T follicular helper cell (primary cell): Measurements from ENCODE around the gene RPS6KC1.

Experiments used
- DNase-seq: peaks from one replicate; pipeline ENCODE4 v3.0.0-alpha.2; 2020; ENCODE audit warnings: low read depth

The RPS6KC1 gene

DNA sequence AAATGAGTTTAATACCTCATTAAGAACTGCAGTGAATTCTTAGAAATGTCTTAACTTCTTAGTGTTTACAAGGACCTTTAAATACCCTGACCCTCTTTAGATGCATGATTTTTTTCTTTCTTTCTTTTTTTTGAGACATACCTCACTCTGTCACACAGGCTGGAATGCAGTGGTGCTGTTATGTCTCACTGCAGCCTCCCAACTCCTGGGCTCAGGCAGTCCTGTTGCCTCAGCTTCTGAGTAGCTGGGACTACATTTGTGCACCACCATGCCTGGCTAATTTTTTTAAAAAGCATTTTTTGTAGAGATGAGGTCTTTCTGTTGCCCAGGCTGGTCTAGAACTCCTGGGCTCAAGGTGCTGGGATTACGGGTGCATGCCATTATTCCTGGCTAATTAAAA, 191.8 kb downstream of the RPS6KC1 start:
- DNase-seq: no peak

DNA sequence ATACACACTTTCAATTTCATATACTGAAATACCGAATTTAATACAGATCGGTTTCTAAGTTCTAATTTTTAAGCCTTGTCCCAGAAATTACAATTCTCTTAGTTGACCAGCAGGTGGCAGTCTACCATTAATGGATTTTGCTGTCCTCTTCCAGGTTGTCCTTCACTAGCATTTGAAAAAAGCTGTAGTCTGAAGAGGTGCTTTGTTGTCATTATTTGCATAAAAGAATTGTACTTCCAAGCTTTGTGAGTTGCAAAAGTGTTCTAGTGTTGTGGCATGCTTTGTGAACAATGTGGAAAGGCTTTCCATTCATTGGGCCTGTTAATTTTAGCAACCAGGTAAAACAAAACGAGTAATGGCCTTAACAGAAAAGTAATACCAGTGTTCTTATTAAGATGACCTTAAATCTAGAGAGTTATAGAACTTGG, 193.6 kb downstream of the RPS6KC1 start:
- no peak for DNase-seq

GRCh38 chr1:213245260-213245910, 194.3 kb downstream of the RPS6KC1 start:
- DNase-seq: no peak

- DNase-seq: no peak
Observed at GRCh38 chr1:213247038-213247437, 196.0 kb downstream of the RPS6KC1 start.

- DNase-seq: no peak
Observed at GRCh38 chr1:213249395-213249794, 198.4 kb downstream of the RPS6KC1 start.

GRCh38 chr1:213250041-213250440, 199.0 kb downstream of the RPS6KC1 start:
- DNase-seq: no peak

- no peak for DNase-seq
Observed at GRCh38 chr1:213250446-213250845, 199.4 kb downstream of the RPS6KC1 start.

DNA sequence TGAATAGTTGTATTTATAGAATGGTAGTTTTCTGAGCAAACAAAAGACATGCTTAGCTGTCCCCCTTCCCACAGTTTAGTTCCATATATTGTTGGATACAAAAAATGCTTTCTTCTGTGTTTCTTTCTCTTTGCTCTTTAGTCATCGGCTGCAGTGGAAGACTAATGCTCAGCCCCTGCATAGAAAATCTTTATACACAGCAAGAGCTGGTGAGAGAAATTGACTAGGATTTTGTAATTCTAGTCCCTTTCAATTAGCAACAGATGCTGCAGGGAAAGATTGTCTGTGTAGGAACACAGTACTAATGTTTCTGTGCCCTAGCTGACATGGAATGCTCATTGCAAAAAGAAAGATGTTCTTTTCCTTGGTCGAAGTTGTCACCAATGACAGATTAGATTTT, 200.9 kb downstream of the RPS6KC1 start:
- no peak for DNase-seq

- DNase-seq: no peak
Observed at GRCh38 chr1:213256438-213257087, 205.5 kb downstream of the RPS6KC1 start.

DNA sequence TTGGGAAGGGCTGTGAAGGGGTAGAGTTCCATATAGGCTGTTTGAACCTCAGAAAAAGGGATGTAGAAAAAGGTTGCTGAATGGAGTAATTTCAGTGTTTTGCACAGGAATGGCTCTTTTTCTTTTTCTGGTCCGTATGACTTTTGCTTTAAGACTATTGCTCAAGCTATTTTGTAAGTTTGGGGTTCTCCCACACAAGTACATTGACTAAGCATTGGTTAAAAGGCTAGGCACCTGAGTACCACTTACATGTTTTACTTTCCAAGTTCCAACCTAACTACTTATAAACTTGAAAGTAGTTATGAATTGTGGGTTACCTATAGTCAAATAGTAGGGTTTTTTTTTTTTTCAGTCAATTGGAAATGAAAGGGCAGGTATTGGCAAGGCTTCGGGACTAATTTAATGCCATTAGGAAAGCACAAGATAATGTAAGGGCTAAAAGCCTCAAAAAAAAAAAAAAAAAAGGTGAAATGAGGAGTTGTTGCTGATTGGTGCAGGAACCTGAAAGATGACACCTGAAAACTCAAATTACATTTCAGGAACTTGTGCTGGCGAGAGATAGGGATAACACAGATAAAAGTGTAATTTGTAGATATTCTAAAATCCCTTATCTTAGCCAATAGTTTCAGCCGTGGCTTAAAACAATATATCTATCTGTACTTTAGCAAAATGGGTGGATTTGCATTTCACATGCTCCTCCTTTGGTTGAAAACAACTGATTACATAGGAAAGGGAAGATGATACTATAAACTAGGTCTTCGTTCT, 209.5 kb downstream of the RPS6KC1 start:
- no peak for DNase-seq

GRCh38 chr1:213264531-213264930, 213.5 kb downstream of the RPS6KC1 start:
- DNase-seq: no peak

GRCh38 chr1:213266983-213267772, 216.1 kb downstream of the RPS6KC1 start:
- no peak for DNase-seq

DNA sequence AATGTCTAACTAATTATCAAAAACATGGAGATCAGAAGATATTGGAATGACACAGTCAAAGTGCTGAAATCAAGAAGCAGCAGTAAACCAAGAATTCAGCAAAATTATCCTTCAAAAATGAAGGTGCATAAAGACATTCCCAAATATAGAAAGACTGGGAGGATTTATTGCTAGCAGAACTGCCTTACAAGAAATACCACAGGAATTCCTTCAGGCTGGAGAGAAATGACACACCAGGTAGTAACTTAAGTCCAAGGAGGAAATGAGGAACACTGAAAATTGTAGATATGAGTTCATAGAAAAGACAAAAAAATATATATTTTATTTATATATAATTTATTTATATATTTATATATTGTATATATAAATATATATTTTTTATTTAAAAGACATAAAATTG, 217.2 kb downstream of the RPS6KC1 start:
- no peak for DNase-seq

DNA sequence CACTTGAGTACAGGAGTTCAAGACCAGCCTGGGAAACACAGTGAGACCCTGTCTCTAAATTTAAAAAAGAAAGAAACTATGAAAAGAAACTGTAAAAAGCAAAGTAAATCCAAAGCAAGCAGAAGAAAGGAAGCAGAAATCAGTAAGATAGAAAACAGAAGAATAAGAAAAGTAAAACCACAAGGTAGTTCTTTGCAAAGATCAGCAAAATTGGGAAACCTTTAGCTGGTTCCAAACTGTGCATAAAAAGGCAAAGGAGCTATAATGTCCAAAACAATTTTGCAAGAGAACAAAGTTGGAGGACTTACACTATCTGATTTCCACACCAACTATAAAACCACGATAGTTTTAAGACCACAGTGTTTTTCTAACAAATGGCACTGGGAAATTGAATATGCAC, 218.8 kb downstream of the RPS6KC1 start:
- DNase-seq: no peak

DNA sequence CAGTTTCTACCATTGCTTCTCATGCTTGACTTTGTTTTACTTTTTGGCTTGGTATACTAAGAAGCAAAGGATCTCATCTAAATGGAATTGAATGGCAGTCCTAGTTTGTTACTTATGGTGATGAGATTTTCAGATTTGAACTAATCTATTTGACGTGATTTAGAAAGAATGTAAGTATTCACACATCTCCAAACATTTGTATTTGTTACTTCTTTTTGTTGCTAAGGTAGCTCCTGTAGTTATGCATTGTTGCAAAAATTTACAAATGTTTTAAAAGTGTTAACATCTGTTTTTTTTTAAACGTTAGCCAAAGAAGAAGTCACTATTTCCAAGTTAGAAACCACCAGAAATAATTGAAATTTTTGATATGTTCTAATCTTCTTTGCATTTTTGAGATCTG, 222.5 kb downstream of the RPS6KC1 start:
- DNase-seq: no peak

- DNase-seq: no peak
Observed at GRCh38 chr1:213274140-213274539, 223.1 kb downstream of the RPS6KC1 start.

- no peak for DNase-seq
Observed at GRCh38 chr1:213275293-213275692, 224.3 kb downstream of the RPS6KC1 start.

- DNase-seq: no peak
Observed at GRCh38 chr1:213276236-213276635, 225.2 kb downstream of the RPS6KC1 start.

DNA sequence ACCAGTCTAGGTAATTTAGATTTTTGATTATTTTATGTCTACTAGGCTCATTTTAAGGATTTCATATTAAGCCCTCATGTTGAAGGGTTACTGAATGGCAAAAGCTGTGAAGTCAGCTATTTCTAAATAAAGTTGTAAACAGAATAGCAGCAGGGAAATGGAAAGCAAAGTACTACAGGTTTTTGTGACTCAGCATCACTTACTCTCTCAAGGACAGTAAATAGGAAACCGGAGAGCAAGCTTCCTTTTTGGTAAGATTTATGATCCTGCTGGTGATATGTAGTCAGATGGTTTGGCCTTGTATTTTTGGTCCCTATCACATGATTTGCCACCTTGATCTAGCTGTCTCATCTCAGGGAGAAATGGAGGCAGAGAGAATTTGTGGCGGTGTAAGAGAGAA, 226.0 kb downstream of the RPS6KC1 start:
- DNase-seq: no peak

DNA sequence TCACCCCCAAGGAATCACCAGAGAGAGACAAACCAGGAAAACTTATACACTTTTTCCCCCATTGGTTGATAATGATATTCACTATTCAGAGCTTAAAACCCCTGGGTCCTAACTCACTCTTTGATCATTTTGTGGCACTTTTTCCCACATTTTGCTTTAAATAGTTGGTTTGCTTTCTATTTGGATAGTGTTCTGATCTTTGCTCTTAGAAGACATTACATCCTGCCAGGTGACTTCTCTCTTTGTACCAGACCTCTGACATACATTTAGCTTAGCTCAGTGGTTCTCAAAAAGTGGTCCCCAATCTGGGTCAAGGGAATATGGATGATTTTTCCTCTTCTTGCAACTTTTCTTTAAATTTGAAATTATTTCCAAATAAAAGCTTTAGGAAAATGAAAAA, 228.4 kb downstream of the RPS6KC1 start:
- DNase-seq: no peak

GRCh38 chr1:213281640-213282301, 230.7 kb downstream of the RPS6KC1 start:
- no peak for DNase-seq

- DNase-seq: no peak
Observed at GRCh38 chr1:213284626-213285025, 233.6 kb downstream of the RPS6KC1 start.
